A172 (cell line): Measurements from ENCODE around the gene MN1. TPM values are rescaled to one million over a fixed set of nuclear protein-coding genes. Genes with fewer than 3 reads are reported as not detected.
A peak's percentile ranks its signal among the peaks of the same experiment; 100 is the strongest.

ENCODE experiments used
- DNase-seq: peaks from one replicate; pipeline ENCODE4 v3.0.0-alpha.2; 2015; ENCODE audit warnings: low spot score
- total RNA-seq: library from RNA; depleted of rRNA; stranded (reverse); fragments of >200 nt; shearing (Covaris generic); gene quantifications from 2 replicates; pipeline ENCODE4 v1.2.3, GENCODE V29; 2014

MN1 gene
- total RNA-seq, 1 experiment from 2014 or later = 2.3 TPM

GRCh38 chr22:27827604-27828587 is 26.3 kb upstream of the MN1 start:
- no peak for DNase-seq

GRCh38 chr22:27825174-27825573 is 23.6 kb upstream of the MN1 start:
- no peak for DNase-seq

GRCh38 chr22:27823221-27823620 is 21.7 kb upstream of the MN1 start:
- DNase-seq = no peak

GRCh38 chr22:27820896-27821866 is 19.6 kb upstream of the MN1 start:
- no peak for DNase-seq

DNA sequence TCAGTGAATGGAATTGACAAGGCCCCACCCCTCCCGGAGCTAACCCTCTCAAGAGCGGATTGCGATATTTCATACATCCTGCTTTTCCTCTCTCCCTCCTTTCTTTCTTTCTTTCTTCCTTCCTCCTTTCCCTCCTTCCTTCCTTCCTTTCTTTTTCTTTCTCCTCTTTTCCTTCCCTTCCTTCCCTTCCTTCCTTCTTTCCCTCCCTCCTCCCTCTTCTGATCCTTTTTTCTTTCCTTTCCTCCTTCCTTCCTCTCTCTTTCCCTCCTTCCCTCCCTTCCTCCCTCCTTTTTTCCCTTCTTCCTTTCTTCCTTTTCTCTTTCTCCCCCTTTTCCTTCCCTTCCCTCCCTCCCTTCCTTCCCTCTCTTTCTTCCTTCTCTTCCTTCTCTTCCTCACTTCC is 15.0 kb upstream of the MN1 start:
- DNase-seq = no peak

DNA sequence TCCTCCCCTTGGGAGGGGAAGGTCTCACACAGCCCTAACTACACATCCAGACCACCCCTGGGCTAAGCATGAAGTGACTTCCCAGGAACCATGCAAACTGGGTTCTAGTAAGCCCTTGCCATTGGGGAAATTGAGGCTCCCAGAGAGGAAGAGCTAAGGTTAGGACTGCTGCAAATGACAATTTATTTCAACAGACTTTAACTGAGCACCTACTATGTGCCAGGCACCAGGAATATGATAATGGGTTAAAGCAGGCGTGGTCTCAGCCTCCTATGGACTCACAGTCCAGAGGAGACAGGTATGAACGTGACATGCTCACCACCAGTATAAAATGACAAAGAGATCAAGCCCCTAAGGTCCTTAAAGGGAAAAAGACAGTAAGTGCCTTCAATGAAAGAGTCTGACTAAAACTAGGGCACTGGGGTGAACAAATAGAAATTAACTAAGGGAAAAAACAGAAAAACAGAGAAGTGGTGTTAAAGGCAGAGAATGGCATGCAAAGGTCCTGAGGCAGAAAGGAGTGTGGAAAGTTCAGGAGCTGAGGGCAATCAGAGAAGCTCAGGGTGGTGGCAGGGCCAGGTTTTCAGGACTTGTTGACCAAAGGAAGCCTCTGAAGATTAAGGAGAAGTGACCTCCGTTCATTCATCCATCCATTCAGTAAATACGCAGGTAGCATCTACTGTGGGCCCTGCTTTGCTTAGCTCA is 14.4 kb upstream of the MN1 start:
- DNase-seq = no peak

DNA sequence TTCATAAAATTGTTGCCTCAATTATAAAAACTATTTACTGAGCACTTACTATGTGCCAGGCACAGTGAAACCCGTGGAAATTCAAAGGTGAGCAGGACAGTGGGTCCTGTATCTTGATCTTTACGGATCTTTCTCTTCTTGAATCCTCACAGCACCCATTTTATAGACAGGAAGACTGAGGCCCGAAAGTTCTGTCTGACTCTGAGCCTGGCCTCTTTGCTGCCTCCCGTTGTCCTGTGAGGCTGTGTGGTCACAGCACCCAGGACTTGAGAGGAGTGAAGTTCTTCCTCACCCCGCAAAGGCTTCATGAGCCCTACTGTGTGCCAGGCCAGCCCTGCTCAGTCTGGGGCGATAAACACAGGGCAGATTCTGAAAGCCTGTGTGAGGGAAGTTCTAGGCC is 13.4 kb upstream of the MN1 start:
- DNase-seq = no peak

GRCh38 chr22:27811778-27812177 is 10.2 kb upstream of the MN1 start:
- DNase-seq = no peak

DNA sequence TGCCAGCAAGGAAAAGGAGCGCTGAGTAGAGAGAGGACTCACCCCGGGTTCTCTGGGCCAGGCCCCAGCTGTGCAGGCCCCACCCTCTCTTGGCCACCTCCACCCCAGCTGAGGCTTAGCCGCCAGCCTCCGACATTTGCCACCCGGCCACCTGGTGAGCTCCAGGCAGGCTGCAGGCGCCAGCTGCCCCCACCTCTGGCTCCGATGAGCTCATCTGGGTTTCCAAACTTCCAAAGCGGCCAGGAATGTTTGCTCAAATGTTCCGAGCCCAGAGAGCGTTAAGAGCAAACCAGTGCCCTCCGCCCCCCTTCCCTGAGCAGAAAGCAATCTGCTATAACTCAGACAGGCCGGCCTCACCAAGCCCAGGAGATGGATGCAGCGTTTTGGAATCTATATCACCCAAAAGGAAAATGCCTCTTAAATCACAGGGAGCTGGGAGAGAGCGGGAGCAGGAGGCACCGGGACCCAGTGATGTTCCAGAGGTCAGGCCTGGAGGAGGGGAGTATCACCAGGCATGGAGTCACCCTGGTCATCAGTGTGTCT is 9.1 kb upstream of the MN1 start:
- DNase-seq = peak; percentile 28

GRCh38 chr22:27809700-27810608 is 8.4 kb upstream of the MN1 start:
- DNase-seq = no peak

DNA sequence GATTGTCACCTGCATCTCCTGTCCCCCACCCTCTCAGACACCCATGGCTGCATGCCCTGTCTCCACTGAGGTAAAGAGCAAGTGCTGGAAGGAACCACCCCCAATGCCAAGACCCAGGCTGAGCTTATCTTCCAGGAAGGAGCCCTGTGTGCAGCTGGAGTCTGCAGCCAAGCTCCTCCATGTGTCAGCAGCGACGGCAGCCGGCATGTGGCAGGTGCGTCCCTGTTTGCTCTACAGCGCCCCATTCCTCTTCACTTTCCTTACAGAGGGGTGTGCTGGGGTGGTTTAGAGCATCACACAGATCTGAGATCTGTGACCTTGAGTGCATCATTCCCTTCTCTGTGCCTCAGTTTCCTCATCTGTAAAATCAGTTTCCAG is 7.7 kb upstream of the MN1 start:
- DNase-seq = no peak

DNA sequence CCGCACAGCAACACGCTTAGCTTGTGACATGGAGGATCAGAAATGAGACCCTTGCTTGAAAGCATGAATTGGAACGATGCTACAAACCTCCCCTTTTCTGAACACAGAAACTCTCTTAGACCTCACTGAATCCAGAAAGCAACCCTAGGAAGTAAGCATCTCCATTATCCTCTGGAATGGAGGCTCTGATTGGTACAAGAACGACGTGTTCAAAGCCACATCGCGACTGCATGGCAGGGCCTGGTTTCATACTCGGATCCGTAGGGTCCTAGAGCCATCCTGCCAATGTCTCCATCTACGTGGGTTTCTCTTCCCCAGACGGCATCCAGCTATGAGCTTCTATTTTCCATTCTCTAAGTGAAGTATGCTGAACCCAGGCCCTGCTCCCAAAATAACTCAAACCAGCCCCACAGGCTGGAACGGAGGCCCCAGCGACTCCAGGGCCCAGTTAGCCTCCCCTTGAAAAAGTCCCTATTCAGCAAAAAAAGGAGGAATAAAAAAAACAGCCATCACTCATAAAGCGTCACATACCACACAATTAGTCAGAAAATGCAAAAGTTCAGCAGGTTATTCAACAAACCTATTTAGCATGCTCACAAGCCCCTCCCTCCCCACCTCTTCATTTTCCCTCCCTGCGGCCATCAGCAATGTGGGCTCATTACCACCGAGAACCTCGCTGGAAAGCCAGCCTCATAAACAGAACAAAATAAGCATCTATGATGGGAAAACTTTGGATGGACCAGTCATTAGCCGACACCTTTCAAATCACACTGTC is 7.1 kb upstream of the MN1 start:
- no peak for DNase-seq

DNA sequence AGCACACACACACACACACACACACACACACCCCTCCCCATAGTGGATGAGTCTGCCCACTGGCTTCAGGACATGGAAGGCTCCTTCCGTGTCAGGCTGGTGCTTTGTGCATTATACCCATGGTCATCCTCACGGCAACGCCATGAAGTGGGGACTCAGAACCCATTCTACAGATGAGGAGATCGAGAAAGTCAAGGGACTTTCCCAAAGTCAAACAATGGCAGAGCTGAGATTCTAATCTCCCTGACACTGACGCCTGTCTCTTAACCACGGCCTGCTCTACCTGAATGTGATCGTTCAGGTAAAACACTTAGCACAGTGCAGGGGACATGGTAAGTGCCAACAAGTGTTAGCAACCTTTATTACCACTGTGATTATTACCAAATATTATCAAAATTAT is 4.3 kb upstream of the MN1 start:
- DNase-seq = no peak

GRCh38 chr22:27804470-27805297 is 3.1 kb upstream of the MN1 start:
- DNase-seq = peak; percentile 41

DNA sequence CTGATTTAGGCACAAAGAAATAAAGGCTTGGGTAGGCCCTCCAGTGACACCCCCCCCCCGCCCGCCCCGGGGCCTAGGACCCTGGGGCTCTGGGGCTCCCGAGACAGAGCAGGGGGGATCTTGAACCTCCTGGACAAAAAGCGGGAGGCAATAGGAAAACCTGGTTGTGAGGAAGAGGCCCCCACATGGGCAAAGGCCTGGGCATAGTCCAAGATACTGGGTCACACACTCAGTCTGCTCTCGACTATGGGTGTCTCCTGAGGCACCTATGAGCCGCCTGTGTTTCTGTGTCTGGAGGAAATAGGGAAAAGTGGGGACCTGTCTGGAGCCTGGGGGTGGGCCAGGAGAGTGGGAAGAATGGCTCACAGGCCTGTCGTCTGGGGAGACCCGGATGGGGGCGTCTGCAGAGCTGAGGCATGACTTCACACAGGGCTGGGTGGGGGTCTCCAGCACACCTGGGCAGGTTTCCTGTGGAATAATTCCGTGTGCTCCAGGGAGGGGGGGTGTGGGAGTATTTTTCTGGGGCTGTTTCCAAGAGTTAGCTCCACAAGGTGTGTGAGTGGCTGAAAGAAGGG is 2.4 kb upstream of the MN1 start:
- DNase-seq = no peak

DNA sequence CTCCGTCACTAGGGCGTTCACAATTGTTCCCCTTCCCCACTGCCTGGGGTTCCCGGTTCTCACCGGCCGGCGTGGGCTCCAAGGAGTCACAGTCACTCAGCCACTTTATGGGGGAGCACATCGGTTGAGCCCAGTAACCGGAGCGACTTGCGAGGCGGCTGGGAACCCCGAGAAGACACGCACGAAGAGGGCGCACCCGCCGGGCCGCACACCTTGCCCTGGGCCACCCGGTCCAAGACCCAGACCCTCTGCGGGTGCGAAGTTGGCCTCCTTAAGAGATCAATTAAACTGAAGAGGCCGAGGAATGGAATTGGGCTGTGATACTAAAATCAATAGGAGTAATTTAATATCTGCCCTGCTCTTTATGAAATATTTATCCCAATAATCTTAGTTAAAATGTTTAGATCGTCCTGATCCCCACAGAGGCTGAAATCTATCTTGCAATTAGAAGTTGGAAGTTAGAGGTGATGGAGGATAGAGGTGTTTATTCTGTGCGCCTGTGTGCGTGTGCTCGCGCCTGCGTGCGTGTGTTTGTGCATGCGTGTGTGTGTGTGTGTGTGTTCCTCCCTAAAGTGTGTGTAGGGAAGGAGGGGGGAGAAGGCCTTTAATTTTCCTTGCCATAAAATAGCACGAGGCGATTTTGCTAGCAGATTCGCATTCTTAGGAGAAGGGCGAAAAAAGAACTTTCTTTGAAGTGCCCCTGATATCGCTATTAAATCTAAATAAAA is 954 bp upstream of the MN1 start:
- no peak for DNase-seq

GRCh38 chr22:27801202-27801615 is 347 bp downstream of the MN1 start:
- no peak for DNase-seq
